ENCODE results near the gene MYMX. TPM values are rescaled to one million over a fixed set of nuclear protein-coding genes. Genes with fewer than 3 reads are reported as not detected.

The MYMX gene
- total and polyA plus RNA-seq, 2 of the 13 experiments (the other 11 are each of a cell fraction or from before 2014, with no cell fraction given): not detected

DNA sequence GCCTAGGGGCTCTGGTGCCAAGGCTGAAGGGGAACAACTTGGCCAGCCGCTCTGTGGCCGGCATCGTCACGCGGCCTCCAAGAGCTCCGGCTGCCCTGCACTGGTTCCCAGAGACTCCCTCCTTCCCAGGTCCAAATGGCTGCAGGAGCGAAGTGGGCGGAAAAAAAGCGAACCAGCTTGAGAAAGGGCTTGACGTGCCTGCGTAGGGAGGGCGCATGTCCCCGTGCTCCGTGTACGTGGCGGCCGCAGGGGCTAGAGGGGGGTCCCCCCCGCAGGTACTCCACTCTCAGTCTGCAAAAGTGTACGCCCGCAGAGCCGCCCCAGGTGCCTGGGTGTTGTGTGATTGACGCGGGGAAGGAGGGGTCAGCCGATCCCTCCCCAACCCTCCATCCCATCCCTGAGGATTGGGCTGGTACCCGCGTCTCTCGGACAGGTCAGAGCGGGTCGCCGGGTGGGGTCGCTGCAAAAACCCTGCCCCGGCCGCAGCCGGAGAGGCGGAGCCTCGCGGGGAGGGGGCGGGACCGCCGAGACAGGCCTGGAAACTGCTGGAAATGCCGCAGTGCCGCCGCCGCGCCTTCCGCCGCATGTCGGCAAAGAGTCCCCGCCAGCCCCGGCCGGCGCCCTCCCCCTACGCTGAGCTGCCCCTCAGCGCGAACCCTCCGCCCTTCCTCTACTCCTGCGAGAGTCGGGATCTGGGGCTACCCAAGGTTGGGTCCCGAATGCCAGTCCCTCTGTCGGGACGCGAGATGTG, 29.4 kb downstream of the MYMX start (continued):
- TF ChIP-seq, protein P1, sequence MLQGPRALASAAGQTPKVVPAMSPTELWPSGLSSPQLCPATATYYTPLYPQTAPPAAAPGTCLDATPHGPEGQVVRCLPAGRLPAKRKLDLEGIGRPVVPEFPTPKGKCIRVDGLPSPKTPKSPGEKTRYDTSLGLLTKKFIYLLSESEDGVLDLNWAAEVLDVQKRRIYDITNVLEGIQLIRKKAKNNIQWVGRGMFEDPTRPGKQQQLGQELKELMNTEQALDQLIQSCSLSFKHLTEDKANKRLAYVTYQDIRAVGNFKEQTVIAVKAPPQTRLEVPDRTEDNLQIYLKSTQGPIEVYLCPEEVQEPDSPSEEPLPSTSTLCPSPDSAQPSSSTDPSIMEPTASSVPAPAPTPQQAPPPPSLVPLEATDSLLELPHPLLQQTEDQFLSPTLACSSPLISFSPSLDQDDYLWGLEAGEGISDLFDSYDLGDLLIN (CRISPR knock-in tag; IDR thresholded peaks at IDR 0.05; ENCODE audit: borderline replicate concordance): 0 out of 2 replicates have a peak, but pooled peaks have one; percentile 55
- TF ChIP-seq, protein P2, sequence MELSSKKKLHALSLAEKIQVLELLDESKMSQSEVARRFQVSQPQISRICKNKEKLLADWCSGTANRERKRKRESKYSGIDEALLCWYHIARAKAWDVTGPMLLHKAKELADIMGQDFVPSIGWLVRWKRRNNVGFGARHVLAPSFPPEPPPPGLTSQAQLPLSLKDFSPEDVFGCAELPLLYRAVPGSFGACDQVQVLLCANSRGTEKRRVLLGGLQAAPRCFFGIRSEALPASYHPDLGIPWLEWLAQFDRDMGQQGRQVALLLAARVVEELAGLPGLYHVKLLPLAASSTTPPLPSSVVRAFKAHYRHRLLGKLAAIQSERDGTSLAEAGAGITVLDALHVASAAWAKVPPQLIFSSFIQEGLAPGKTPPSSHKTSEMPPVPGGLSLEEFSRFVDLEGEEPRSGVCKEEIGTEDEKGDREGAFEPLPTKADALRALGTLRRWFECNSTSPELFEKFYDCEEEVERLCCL (CRISPR knock-in tag; IDR thresholded peaks at IDR 0.05; ENCODE audit: borderline replicate concordance): peak; percentile 89
- TF ChIP-seq KDM5B (CRISPR knock-in tag; IDR thresholded peaks at IDR 0.05; ENCODE audit: borderline replicate concordance) (peak; percentile 84), ZNF24 (IDR thresholded peaks at IDR 0.05) (no peak), IKZF1 (IDR thresholded peaks at IDR 0.05) (no peak), ZBTB42 (CRISPR knock-in tag; IDR thresholded peaks at IDR 0.05) (0 out of 2 replicates have a peak, but pooled peaks have one; percentile 33), ZFP62 (CRISPR knock-in tag; IDR thresholded peaks at IDR 0.05) (no peak), SOX13 (IDR thresholded peaks at IDR 0.05) (0 out of 2 replicates have a peak, but pooled peaks have one; percentile 8), SOX13 (CRISPR knock-in tag; conservative IDR thresholded peaks at IDR 0.05 in 1 of 2, IDR thresholded peaks at IDR 0.05 in 1 of 2) (peak in 1 of 2 experiments; percentile 46; a peak in 2 of 4 replicates), CEBPB (IDR thresholded peaks at IDR 0.05; ENCODE audit: borderline replicate concordance, low read depth, low read length) (no peak), RCOR2 (CRISPR knock-in tag; IDR thresholded peaks at IDR 0.05) (no peak), PPARG (CRISPR knock-in tag; conservative IDR thresholded peaks at IDR 0.05) (no peak), HOXA7 (CRISPR knock-in tag; IDR thresholded peaks at IDR 0.05) (peak; percentile 82; the same call in 1 of the 2 replicates), TARDBP (CRISPR knock-in tag; IDR thresholded peaks at IDR 0.05) (peak; percentile 87), STAT5B (CRISPR knock-in tag; IDR thresholded peaks at IDR 0.05) (no peak; the same call in 1 of the 2 replicates), FOXA1 (IDR thresholded peaks at IDR 0.05) (no peak), FOXA1 (CRISPR knock-in tag; IDR thresholded peaks at IDR 0.05) (peak; percentile 48), ZNF850 (CRISPR knock-in tag; conservative IDR thresholded peaks at IDR 0.05) (no peak), HNRNPLL (IDR thresholded peaks at IDR 0.05; ENCODE audit: low read depth, low read length, poor library complexity, severe bottlenecking) (peak; percentile 94), ZNF251 (CRISPR knock-in tag; IDR thresholded peaks at IDR 0.05) (no peak)
- TF ChIP-seq, protein P3, sequence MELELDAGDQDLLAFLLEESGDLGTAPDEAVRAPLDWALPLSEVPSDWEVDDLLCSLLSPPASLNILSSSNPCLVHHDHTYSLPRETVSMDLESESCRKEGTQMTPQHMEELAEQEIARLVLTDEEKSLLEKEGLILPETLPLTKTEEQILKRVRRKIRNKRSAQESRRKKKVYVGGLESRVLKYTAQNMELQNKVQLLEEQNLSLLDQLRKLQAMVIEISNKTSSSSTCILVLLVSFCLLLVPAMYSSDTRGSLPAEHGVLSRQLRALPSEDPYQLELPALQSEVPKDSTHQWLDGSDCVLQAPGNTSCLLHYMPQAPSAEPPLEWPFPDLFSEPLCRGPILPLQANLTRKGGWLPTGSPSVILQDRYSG (CRISPR knock-in tag; IDR thresholded peaks at IDR 0.05): peak; percentile 56; the same call in 1 of the 2 replicates
- TF ChIP-seq, protein P4, sequence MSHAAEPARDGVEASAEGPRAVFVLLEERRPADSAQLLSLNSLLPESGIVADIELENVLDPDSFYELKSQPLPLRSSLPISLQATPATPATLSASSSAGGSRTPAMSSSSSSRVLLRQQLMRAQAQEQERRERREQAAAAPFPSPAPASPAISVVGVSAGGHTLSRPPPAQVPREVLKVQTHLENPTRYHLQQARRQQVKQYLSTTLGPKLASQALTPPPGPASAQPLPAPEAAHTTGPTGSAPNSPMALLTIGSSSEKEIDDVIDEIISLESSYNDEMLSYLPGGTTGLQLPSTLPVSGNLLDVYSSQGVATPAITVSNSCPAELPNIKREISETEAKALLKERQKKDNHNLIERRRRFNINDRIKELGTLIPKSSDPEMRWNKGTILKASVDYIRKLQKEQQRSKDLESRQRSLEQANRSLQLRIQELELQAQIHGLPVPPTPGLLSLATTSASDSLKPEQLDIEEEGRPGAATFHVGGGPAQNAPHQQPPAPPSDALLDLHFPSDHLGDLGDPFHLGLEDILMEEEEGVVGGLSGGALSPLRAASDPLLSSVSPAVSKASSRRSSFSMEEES (CRISPR knock-in tag; IDR thresholded peaks at IDR 0.05): peak; percentile 38; the same call in 1 of the 2 replicates
